HG03196 (cell line): ENCODE data around the gene KCNE5.
"Not testable (repeated sequence)": the region's sequence is repeated elsewhere in the genome, so short reads cannot be mapped to it uniquely, and the experiment has no call there.

Experiments
- ATAC-seq: cut with Tn5 transposase; IDR thresholded peaks from one replicate; pipeline ENCODE4 v1.9.1; 2021; ENCODE audit not compliant: unreplicated experiment

KCNE5 gene

GRCh38 chrX:109614951-109615350, 10.0 kb downstream of the KCNE5 start:
- no peak for ATAC-seq

- ATAC-seq: no peak
Observed at GRCh38 chrX:109601486-109601885, 23.5 kb downstream of the KCNE5 start.

GRCh38 chrX:109600237-109600651, 24.7 kb downstream of the KCNE5 start:
- ATAC-seq: no peak

- no peak for ATAC-seq
Observed at GRCh38 chrX:109596015-109596414, 29.0 kb downstream of the KCNE5 start.

- ATAC-seq: no peak
Observed at GRCh38 chrX:109590176-109590575, 34.8 kb downstream of the KCNE5 start.

- no peak for ATAC-seq
Observed at GRCh38 chrX:109585488-109585887, 39.5 kb downstream of the KCNE5 start.

- no peak for ATAC-seq
Observed at GRCh38 chrX:109578916-109579315, 46.1 kb downstream of the KCNE5 start.

- ATAC-seq: no peak
Observed at GRCh38 chrX:109577055-109577454, 47.9 kb downstream of the KCNE5 start.

- ATAC-seq: not testable (repeated sequence)
Observed at GRCh38 chrX:109576083-109576482, 48.9 kb downstream of the KCNE5 start.
